ENCODE measurements around the gene ZNF536.
"Not testable (repeated sequence)": the region's sequence is repeated elsewhere in the genome, so short reads cannot be mapped to it uniquely, and the experiment has no call there.

Gene ZNF536

DNA sequence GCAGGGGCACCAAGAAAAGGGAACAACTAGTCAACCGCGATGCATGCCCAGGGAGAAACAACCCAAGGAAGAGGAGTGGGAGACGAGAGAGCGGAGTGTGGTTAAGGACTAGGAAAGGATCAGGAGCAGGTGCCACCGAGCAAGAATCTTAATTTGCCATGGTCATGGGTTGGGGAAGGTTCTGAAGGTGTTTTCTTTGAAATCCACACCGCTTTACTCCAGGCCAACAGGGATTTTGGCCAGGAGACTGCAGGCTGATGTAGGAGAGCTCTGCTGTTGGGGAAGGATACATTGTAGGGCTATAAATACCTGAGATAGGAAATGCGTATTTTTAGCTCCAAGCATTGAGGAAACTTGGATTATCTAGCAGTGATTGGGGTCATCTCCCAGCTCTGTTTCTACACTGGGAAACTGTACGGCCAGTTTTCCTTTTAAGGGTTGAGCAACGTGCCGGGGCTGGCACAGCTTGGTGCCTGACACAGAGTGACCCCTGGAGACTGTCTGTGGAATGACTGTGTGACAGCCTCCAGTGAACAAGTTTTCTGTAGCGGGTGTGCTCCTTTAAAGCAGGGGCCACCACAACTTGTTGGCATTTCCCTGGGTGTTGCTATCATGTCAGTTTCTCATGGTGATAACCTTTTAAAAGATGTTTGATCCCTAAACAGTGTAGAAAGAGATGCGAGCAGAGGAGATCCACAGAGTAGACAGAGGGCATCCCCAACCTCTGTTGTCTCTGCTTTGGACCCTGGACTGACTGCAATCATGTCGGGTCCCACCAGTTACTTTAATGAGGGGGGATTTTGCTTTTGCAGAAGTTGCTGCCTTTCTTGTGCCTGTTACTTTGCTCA is 34.3 kb downstream of the ZNF536 start:
- Histone ChIP-seq H3K27me3 (ENCODE audit: insufficient read depth, low read length) (no peaks in the 10 kb centered on the region), H3K9ac (ENCODE audit: low read depth, low read length) (no peak overlapping the region), H3K9me3 (ENCODE audit: insufficient read depth, low read depth, low read length) (no peaks in the 10 kb centered on the region), H3K27ac (ENCODE audit: low read depth, low read length) (no peak overlapping the region), H3K4me1 (ENCODE audit: insufficient read depth, low read length) (peaks cover 6% of the 10 kb centered on the region), H3K4me3 (ENCODE audit: low read length) (no peak overlapping the region), H3K36me3 (ENCODE audit: insufficient read depth, low read length) (no peaks in the 10 kb centered on the region)
- 76% methylated on average over 13 of the region's 13 CpGs for WGBS

DNA sequence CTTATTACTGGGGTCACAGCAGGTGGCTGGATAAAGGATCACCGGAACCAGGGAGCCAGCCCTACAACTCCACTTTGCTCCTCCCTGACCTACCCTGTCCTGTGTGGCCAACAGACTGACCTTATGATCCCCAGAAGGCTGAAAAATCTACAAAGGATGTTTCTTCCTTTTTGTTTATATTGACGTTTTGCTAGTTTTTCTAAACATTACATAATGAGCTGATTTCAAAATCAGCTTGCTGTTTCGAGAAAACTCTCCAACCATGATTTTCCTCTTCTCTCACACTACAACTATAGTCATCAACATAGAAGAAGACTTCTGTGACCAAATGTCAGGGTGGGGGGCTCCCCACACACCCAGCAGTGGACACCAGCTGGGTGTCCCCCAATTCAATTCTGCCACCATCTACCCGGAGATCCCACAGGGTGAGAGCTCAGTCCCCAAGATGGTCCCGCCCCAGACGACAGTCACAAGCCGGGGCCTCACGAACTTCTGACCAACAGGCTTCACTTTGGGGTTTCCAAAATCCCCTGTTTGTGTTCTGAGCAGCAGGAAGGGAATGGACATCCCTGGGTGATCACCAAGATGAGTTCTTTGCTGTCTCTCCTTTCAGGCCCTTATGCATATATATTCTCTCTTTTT is 35.0 kb downstream of the ZNF536 start:
- H3K4me1 ChIP-seq (ENCODE audit: insufficient read depth, low read length), result peaks cover 6% of the 10 kb centered on the region
- H3K9me3 ChIP-seq (ENCODE audit: insufficient read depth, low read depth, low read length), result no peaks in the 10 kb centered on the region
- WGBS, result 87% methylated on average over 8 of the region's 8 CpGs
- H3K9ac ChIP-seq (ENCODE audit: low read depth, low read length), result no peak overlapping the region
- no peaks in the 10 kb centered on the region for H3K36me3 ChIP-seq (ENCODE audit: insufficient read depth, low read length)
- H3K27me3 ChIP-seq (ENCODE audit: insufficient read depth, low read length), result no peaks in the 10 kb centered on the region
- no peak overlapping the region for H3K4me3 ChIP-seq (ENCODE audit: low read length)
- H3K27ac ChIP-seq (ENCODE audit: low read depth, low read length), result no peak overlapping the region

DNA sequence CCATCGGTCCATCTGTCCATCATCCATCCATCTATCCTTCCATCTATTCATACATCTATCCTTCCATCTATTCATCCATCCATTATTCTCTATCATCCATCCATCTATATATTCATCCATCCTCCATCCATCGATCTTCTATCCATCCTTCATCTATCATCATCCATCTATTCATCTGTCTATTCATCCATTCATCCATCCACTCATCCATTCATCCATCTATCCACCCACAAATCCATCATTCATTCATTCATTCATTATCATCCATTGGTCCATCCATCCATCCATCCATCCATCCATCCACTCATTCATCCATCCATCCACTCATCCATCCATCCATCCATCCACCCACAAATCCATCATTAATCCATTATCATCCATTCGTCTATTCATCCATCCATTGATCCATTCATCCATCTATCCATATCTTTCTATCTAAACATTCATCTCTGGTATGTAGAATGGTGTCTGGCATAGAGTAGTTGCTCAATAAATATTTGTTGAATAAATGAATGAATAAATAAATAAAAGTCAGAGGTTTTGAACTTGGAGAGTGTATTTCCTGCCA is 36.6 kb downstream of the ZNF536 start:
- 90% methylated on average over 3 of the region's 3 CpGs for WGBS
- no peaks in the 10 kb centered on the region for H3K27me3 ChIP-seq (ENCODE audit: insufficient read depth, low read length)
- H3K4me1 ChIP-seq (ENCODE audit: insufficient read depth, low read length), result no peaks in the 10 kb centered on the region
- no peak overlapping the region for H3K27ac ChIP-seq (ENCODE audit: low read depth, low read length)
- H3K9me3 ChIP-seq (ENCODE audit: insufficient read depth, low read depth, low read length), result no peaks in the 10 kb centered on the region
- no peaks in the 10 kb centered on the region for H3K36me3 ChIP-seq (ENCODE audit: insufficient read depth, low read length)
- no peak overlapping the region for H3K9ac ChIP-seq (ENCODE audit: low read depth, low read length)
- H3K4me3 ChIP-seq (ENCODE audit: low read length), result no peak overlapping the region

DNA sequence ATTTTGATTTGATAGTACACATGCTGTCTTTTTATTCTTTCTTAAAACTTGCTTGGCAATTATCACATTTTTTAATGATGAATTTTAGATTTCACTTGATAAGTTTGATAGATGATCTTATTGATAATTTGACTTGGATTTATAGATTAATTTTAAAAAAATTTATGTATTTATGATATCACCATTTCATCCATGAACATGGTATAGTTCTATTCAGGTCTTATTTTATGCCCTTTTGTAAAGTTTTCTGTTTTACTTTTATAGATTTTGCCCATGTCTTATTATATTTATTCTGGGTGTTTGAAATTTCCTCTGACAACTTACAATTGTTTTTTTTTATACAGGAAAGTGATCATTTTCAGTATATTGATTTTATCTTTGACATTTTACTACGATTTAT is 39.5 kb downstream of the ZNF536 start:
- Histone ChIP-seq H3K9me3 (ENCODE audit: insufficient read depth, low read depth, low read length) (no peaks in the 10 kb centered on the region), H3K27me3 (ENCODE audit: insufficient read depth, low read length) (no peaks in the 10 kb centered on the region), H3K27ac (ENCODE audit: low read depth, low read length) (no peak overlapping the region), H3K36me3 (ENCODE audit: insufficient read depth, low read length) (no peaks in the 10 kb centered on the region), H3K9ac (ENCODE audit: low read depth, low read length) (no peak overlapping the region), H3K4me1 (ENCODE audit: insufficient read depth, low read length) (no peaks in the 10 kb centered on the region), H3K4me3 (ENCODE audit: low read length) (no peak overlapping the region)
- no CpG with 5 or more reads among the region's 1 CpG for whole genome bisulfite sequencing

DNA sequence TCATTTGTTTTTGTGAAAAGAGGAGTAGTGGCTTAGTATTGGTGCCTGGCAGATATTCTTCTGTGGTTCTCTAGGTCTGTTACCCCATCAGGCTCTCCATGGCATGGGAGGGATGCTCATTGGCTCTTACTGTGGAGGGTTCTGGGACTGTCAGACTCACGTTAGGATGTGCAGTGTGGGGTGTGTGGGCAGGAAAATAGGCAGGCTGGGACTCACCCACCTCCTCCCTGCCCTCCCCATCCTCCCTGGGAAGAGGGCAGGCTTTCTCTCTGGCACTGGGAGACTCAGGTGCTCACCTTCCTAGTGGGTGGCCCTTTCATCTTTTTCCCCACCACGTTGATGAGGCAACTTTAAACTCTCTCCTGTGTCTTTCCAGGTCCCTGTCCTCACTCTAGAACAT is 44.2 kb downstream of the ZNF536 start:
- WGBS, result 58% methylated on average over 1 of the region's 2 CpGs
- Histone ChIP-seq H3K4me3 (ENCODE audit: low read length) (no peak overlapping the region), H3K36me3 (ENCODE audit: insufficient read depth, low read length) (no peaks in the 10 kb centered on the region), H3K27ac (ENCODE audit: low read depth, low read length) (no peak overlapping the region), H3K9ac (ENCODE audit: low read depth, low read length) (no peak overlapping the region), H3K4me1 (ENCODE audit: insufficient read depth, low read length) (no peaks in the 10 kb centered on the region), H3K27me3 (ENCODE audit: insufficient read depth, low read length) (no peaks in the 10 kb centered on the region), H3K9me3 (ENCODE audit: insufficient read depth, low read depth, low read length) (no peaks in the 10 kb centered on the region)

DNA sequence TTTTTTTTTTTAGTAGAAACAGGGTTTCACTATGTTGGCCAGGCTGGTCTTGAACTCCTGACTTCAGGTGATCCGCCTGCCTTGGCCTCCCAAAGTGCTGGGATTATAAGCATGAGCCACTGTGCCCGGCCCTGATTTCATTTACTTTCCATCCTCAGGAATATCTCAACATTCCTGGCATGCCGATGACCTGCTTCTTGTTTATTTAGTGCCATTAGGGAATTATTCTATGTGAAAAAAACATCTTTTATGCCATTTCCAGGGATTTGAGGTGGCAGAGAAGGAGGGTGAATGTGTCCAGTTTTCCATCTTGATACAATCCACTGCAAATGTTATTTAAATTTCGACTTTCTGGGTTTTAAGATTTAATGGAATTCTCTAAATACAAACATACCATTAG is 45.0 kb downstream of the ZNF536 start:
- WGBS, result 89% methylated on average over 3 of the region's 4 CpGs
- H3K9me3 ChIP-seq (ENCODE audit: insufficient read depth, low read depth, low read length); H3K36me3 ChIP-seq (ENCODE audit: insufficient read depth, low read length); H3K4me3 ChIP-seq (ENCODE audit: low read length); H3K4me1 ChIP-seq (ENCODE audit: insufficient read depth, low read length); H3K9ac ChIP-seq (ENCODE audit: low read depth, low read length); H3K27me3 ChIP-seq (ENCODE audit: insufficient read depth, low read length); H3K27ac ChIP-seq (ENCODE audit: low read depth, low read length): not testable (repeated sequence)

DNA sequence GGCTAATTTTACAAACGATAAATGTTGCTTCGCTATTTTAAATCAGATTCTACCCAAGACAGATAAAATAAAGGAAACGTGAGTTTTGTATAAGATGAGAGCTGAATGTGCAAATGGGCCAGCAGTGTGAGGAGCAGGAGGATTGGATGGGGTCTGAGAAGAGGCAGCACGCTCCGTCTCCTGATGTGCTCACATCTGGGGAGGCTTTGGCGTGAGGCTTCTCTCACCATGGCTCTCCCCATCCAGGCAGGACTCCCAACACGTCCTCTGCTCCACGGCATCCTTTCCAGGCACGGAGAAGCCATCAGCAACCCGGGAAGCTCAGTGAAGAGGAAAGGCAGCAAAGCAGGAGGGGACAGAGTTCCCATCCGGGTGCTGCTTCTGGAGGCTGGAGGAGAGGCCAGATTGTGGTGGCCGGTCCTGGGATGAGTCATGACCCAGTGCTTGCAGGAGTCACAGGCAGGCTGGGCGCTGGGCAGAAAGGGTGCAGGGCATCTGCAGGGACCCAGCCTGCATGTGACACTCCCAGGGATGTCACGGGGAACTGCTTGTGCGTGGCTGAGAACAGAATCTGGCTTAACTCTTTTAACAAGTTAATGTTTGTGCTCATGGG is 47.5 kb downstream of the ZNF536 start:
- Histone ChIP-seq H3K9ac (ENCODE audit: low read depth, low read length) (no peak overlapping the region), H3K4me3 (ENCODE audit: low read length) (no peak overlapping the region), H3K9me3 (ENCODE audit: insufficient read depth, low read depth, low read length) (no peaks in the 10 kb centered on the region), H3K36me3 (ENCODE audit: insufficient read depth, low read length) (no peaks in the 10 kb centered on the region), H3K4me1 (ENCODE audit: insufficient read depth, low read length) (no peaks in the 10 kb centered on the region), H3K27ac (ENCODE audit: low read depth, low read length) (no peak overlapping the region), H3K27me3 (ENCODE audit: insufficient read depth, low read length) (no peaks in the 10 kb centered on the region)
- 86% methylated on average over 15 of the region's 15 CpGs for WGBS

DNA sequence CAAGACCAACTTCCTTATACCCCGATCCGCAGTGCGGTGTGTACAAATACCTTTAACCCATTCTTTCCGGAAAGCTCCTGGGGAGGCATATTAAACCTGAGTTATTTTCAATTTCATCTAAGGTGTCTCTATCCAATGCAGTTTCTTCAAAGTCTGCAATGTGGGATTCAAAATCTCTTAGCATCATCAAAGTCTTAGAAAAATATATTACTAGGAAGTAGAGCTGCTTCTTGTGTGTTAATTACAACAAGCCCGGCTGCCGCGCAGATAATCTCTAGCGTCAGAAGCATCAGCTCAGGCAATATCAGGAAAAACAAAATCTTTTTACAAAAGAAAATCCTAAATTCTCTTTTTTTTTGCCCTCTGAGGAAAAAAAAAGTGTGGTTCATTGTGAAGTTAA is 48.1 kb downstream of the ZNF536 start:
- Histone ChIP-seq H3K4me3 (ENCODE audit: low read length) (no peak overlapping the region), H3K9me3 (ENCODE audit: insufficient read depth, low read depth, low read length) (no peaks in the 10 kb centered on the region), H3K27me3 (ENCODE audit: insufficient read depth, low read length) (no peaks in the 10 kb centered on the region), H3K9ac (ENCODE audit: low read depth, low read length) (no peak overlapping the region), H3K4me1 (ENCODE audit: insufficient read depth, low read length) (no peaks in the 10 kb centered on the region), H3K27ac (ENCODE audit: low read depth, low read length) (no peak overlapping the region), H3K36me3 (ENCODE audit: insufficient read depth, low read length) (no peaks in the 10 kb centered on the region)
- WGBS, result 95% methylated on average over 8 of the region's 8 CpGs

DNA sequence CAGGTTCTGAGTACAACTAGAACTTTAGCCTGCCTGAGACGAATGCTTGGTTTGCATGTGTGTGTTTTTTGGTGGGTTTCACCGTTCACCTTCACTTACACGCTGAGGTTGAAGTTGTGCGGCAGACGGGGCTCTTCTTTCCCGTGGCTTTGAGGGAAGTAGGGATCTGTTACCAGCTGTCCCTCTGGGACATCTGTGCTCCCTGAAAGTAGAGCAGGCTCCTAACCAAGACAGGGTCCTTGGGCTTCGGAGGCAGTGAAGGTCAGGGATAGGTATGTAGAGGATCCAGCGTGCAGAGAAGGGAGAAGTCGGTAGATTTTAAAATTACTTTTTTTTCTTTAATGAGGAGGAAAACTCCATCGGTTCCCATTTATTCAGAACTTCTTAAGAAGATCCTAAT is 48.7 kb downstream of the ZNF536 start:
- H3K4me3 ChIP-seq (ENCODE audit: low read length), result no peak overlapping the region
- no peaks in the 10 kb centered on the region for H3K4me1 ChIP-seq (ENCODE audit: insufficient read depth, low read length)
- no peaks in the 10 kb centered on the region for H3K27me3 ChIP-seq (ENCODE audit: insufficient read depth, low read length)
- H3K27ac ChIP-seq (ENCODE audit: low read depth, low read length), result no peak overlapping the region
- H3K9ac ChIP-seq (ENCODE audit: low read depth, low read length), result no peak overlapping the region
- H3K9me3 ChIP-seq (ENCODE audit: insufficient read depth, low read depth, low read length), result no peaks in the 10 kb centered on the region
- no peaks in the 10 kb centered on the region for H3K36me3 ChIP-seq (ENCODE audit: insufficient read depth, low read length)
- WGBS, result 96% methylated on average over 9 of the region's 10 CpGs

DNA sequence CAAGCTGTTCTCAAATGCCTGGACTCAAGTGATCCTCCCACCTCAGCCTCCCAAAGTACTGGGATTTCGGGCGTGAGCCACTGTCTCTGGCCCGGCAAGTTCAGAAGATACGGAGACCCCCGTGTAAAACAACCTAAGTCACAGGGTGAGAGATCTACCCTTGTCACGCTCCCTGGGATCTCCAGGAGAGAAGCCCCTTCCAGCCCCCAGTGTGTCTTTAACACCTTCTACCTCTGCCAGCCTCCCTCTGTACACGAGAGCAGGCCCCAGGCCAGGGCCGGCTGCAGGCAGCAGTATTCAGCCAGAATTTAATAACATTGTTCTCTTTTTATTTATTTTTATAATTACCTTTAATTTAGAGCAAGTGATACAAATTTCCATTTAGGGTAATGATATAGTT is 49.4 kb downstream of the ZNF536 start:
- Histone ChIP-seq H3K27me3 (ENCODE audit: insufficient read depth, low read length) (no peaks in the 10 kb centered on the region), H3K36me3 (ENCODE audit: insufficient read depth, low read length) (no peaks in the 10 kb centered on the region), H3K9me3 (ENCODE audit: insufficient read depth, low read depth, low read length) (no peaks in the 10 kb centered on the region), H3K4me3 (ENCODE audit: low read length) (no peak overlapping the region), H3K27ac (ENCODE audit: low read depth, low read length) (no peak overlapping the region), H3K4me1 (ENCODE audit: insufficient read depth, low read length) (no peaks in the 10 kb centered on the region), H3K9ac (ENCODE audit: low read depth, low read length) (no peak overlapping the region)
- WGBS, result 95% methylated on average over 7 of the region's 8 CpGs

DNA sequence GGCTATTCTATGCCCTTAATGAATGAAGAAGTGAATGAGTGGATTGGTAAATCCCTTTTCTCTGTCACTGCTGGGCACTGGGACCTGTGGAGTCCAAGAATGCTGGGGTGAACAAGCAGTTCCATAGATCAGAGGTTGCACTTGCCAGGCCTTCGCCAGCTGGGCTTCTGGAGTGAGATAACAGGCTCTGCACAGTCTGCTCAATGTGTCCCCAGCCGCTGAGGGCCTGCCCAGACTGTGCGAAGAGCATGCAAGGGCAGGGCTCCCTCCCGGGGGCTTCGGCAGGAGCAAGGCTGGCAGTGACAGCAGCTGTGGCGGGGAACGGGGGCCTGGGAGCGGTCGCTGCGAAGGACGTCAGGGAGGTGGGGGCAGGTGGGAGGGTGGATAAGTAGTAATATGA is 51.3 kb downstream of the ZNF536 start:
- Histone ChIP-seq H3K9ac (ENCODE audit: low read depth, low read length) (no peak overlapping the region), H3K9me3 (ENCODE audit: insufficient read depth, low read depth, low read length) (no peaks in the 10 kb centered on the region), H3K27ac (ENCODE audit: low read depth, low read length) (no peak overlapping the region), H3K36me3 (ENCODE audit: insufficient read depth, low read length) (no peaks in the 10 kb centered on the region), H3K4me1 (ENCODE audit: insufficient read depth, low read length) (no peaks in the 10 kb centered on the region), H3K4me3 (ENCODE audit: low read length) (no peak overlapping the region), H3K27me3 (ENCODE audit: insufficient read depth, low read length) (no peaks in the 10 kb centered on the region)
- WGBS, result 88% methylated on average over 11 of the region's 11 CpGs

Data from HUES64 (cell line).